ENCODE results near the gene KDM4B. TPM values are rescaled to one million over a fixed set of nuclear protein-coding genes. Genes with fewer than 3 reads are reported as not detected.
A peak's percentile ranks its signal among the peaks of the same experiment; 100 is the strongest.

KDM4B gene
- total RNA-seq, 1 donor from 2014 or later: 153 TPM

DNA sequence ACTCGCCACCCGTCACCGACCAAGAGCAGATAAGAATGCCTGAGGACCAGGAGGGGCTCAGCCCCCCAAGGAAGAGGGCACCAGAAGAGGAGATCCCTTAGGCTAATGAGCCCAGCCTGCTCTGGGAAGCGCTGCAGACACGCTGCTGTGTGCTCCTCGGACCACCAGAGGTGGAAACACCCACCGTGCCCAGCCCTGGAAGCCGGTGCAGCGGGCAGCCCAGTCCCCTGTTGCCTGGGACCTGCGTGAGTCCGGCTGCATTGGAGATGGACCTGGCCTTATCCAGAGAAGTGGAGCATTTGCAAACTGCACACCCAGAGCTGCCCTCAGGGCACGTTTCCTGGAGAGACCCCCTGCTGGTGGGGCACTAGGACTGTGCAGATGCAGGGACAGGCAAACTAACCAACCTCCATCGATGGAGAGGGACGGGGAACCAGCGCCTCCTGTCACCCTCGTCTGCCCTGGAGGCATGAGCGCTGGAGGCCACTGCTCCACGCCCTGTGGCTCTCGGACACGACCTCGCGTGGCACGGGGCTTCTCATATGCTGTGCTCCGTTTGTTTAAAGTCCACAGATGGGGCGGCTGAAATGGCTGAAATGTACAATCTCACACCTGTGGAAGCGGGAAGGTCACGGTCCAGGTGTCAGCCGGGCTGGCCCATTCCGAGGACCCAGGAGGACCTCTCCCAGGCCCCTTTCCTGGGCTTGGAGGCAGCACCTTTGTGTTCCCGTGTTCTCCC lies 153.9 kb downstream of the KDM4B start:
- TF ChIP-seq, protein P1, sequence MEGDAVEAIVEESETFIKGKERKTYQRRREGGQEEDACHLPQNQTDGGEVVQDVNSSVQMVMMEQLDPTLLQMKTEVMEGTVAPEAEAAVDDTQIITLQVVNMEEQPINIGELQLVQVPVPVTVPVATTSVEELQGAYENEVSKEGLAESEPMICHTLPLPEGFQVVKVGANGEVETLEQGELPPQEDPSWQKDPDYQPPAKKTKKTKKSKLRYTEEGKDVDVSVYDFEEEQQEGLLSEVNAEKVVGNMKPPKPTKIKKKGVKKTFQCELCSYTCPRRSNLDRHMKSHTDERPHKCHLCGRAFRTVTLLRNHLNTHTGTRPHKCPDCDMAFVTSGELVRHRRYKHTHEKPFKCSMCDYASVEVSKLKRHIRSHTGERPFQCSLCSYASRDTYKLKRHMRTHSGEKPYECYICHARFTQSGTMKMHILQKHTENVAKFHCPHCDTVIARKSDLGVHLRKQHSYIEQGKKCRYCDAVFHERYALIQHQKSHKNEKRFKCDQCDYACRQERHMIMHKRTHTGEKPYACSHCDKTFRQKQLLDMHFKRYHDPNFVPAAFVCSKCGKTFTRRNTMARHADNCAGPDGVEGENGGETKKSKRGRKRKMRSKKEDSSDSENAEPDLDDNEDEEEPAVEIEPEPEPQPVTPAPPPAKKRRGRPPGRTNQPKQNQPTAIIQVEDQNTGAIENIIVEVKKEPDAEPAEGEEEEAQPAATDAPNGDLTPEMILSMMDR (IDR thresholded peaks at IDR 0.05; ENCODE audit: partially characterized antibody, unreplicated experiment): no peak
- H3K27me3 Mint-ChIP-seq (ENCODE audit: unreplicated experiment): peaks cover 25% of the 10 kb centered on the region
- H3K4me3 Mint-ChIP-seq (ENCODE audit: unreplicated experiment): no peak overlapping the region
- no peaks in the 10 kb centered on the region for H3K36me3 Mint-ChIP-seq (ENCODE audit: unreplicated experiment)
- DNase-seq: no peak
- peaks cover 22% of the 10 kb centered on the region for H3K9me3 Mint-ChIP-seq (ENCODE audit: unreplicated experiment)
- peaks cover 23% of the 10 kb centered on the region for H3K4me1 Mint-ChIP-seq (ENCODE audit: low read depth, unreplicated experiment)
- H3K27ac Mint-ChIP-seq (ENCODE audit: unreplicated experiment): no peak overlapping the region

DNA sequence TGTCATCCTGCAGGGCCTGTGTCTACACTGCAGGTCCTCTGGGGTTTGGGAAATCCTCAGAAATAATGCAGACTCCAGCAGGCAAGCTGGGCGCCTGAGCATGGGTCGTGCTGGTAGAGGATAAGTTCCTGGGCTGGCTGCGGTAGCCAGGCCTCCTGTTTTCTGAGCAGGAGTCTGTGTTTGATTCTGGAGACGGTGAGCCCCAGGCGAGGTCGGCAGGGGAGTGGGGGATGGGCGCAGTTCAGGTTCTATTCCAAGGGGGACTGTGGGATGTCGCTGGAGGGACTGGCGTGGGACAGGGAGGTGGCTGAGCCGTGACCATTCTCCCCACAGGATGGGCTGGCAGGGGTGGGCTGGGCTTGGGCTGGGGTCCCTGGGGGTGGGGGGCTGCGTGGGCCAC lies 154.7 kb downstream of the KDM4B start:
- H3K9me3 Mint-ChIP-seq (ENCODE audit: unreplicated experiment): peaks cover 22% of the 10 kb centered on the region
- peaks cover 21% of the 10 kb centered on the region for H3K4me1 Mint-ChIP-seq (ENCODE audit: low read depth, unreplicated experiment)
- peak overlapping the region; percentile 43 for H3K27ac Mint-ChIP-seq (ENCODE audit: unreplicated experiment)
- DNase-seq: peak; percentile 51
- H3K27me3 Mint-ChIP-seq (ENCODE audit: unreplicated experiment): peaks cover 23% of the 10 kb centered on the region
- H3K36me3 Mint-ChIP-seq (ENCODE audit: unreplicated experiment): no peaks in the 10 kb centered on the region
- H3K4me3 Mint-ChIP-seq (ENCODE audit: unreplicated experiment): no peak overlapping the region
- TF ChIP-seq, protein P1 (IDR thresholded peaks at IDR 0.05; ENCODE audit: partially characterized antibody, unreplicated experiment): no peak

DNA sequence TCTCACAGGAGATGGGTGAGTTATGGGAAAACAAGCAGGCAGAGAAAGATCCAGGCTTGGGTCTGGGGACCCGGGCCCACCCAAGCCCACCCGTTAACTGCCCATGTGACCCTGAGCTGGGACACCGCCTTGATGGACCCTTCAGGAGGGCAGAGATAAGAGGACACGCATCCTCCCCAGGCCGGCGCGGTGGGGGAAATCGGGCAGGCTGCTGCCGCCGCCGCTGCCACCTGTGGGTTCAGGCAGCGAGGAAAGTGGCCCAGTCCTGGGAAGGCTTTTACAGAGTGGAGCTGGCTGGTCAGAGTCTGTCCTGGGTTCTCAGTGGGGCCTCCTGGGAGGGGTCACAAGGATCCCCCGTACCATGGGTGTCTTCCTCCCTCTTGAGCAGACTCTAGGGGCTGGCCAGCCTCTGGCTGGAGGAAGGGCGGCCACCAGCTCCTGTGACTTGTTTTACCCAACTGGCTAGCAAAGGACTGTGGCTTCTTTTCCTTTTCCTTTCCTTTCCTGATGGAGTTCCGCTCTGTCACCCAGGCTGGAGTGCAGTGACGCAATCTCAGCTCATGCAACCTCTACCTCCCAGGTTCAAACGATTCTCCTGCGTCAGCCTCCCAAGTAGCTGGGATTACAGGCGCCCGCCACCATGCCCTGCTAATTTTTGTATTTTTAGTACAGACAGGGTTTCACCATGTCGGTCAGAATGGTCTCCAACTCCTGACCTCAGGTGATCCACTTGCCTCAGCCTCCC lies 155.4 kb downstream of the KDM4B start:
- H3K27ac Mint-ChIP-seq (ENCODE audit: unreplicated experiment): no peak overlapping the region
- DNase-seq: no peak
- H3K36me3 Mint-ChIP-seq (ENCODE audit: unreplicated experiment): no peaks in the 10 kb centered on the region
- H3K27me3 Mint-ChIP-seq (ENCODE audit: unreplicated experiment): peaks cover 18% of the 10 kb centered on the region
- TF ChIP-seq, protein P1 (IDR thresholded peaks at IDR 0.05; ENCODE audit: partially characterized antibody, unreplicated experiment): no peak
- H3K9me3 Mint-ChIP-seq (ENCODE audit: unreplicated experiment): peaks cover 18% of the 10 kb centered on the region
- H3K4me3 Mint-ChIP-seq (ENCODE audit: unreplicated experiment): no peak overlapping the region
- H3K4me1 Mint-ChIP-seq (ENCODE audit: low read depth, unreplicated experiment): peaks cover 19% of the 10 kb centered on the region

DNA sequence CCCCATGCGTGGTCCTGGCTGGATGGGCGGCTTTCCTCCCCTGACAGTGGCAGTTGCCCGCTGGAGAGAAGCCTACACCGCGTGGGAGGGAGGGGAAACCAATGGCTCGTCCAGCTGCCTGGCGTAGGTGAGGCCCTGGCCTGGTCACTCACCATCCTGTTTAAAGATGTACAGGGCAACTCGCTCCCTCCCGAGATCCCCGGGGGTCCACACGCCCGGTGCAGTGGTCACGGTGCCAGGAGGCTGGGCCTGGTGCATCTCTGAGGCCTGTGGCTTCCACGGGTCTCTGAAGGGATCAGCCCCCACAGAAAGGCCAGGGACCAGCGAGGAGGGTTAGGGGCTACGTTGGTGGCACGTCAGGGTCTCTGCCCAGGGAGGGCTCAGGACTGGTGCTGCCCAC lies 156.5 kb downstream of the KDM4B start:
- Mint-ChIP-seq H3K27ac (ENCODE audit: unreplicated experiment) (no peak overlapping the region), H3K4me1 (ENCODE audit: low read depth, unreplicated experiment) (peaks cover 27% of the 10 kb centered on the region), H3K9me3 (ENCODE audit: unreplicated experiment) (peaks cover 21% of the 10 kb centered on the region), H3K36me3 (ENCODE audit: unreplicated experiment) (no peaks in the 10 kb centered on the region), H3K27me3 (ENCODE audit: unreplicated experiment) (peaks cover 20% of the 10 kb centered on the region), H3K4me3 (ENCODE audit: unreplicated experiment) (no peak overlapping the region)
- no peak for DNase-seq
- TF ChIP-seq, protein P1 (IDR thresholded peaks at IDR 0.05; ENCODE audit: partially characterized antibody, unreplicated experiment): no peak

All from glutamatergic neuron (in vitro differentiated cells).